Measurements from ENCODE around the gene CDKN2B.

CDKN2B gene

GRCh38 chr9:22052376-22052945 is 43.4 kb upstream of the CDKN2B start:
- no peak for TF ChIP-seq CTCF (conservative IDR thresholded peaks at IDR 0.05; ENCODE audit: low read depth, low read length)
- H3K4me3 ChIP-seq (ENCODE audit: low read length), result no peak overlapping the region
- peak; percentile 83 for DNase-seq (ENCODE audit: low read depth)

GRCh38 chr9:22050924-22051323 is 41.8 kb upstream of the CDKN2B start:
- no peak for TF ChIP-seq CTCF (conservative IDR thresholded peaks at IDR 0.05; ENCODE audit: low read depth, low read length)
- DNase-seq (ENCODE audit: low read depth), result no peak
- no peak overlapping the region for H3K4me3 ChIP-seq (ENCODE audit: low read length)

- TF ChIP-seq CTCF (conservative IDR thresholded peaks at IDR 0.05; ENCODE audit: low read depth, low read length), result no peak
- H3K4me3 ChIP-seq (ENCODE audit: low read length), result no peak overlapping the region
- no peak for DNase-seq (ENCODE audit: low read depth)
Measured at GRCh38 chr9:22049411-22049810, 40.3 kb upstream of the CDKN2B start.

- H3K4me3 ChIP-seq (ENCODE audit: low read length), result no peak overlapping the region
Measured at GRCh38 chr9:22047596-22047995, 38.5 kb upstream of the CDKN2B start.

GRCh38 chr9:22046243-22046885 is 37.3 kb upstream of the CDKN2B start:
- TF ChIP-seq CTCF (conservative IDR thresholded peaks at IDR 0.05; ENCODE audit: low read depth, low read length), result no peak
- H3K4me3 ChIP-seq (ENCODE audit: low read length), result no peak overlapping the region
- DNase-seq (ENCODE audit: low read depth), result no peak

More at GRCh38 chr9:22047596-22047995, 38.5 kb upstream of the CDKN2B start:
- no peak for TF ChIP-seq CTCF (conservative IDR thresholded peaks at IDR 0.05; ENCODE audit: low read depth, low read length)
- no peak for DNase-seq (ENCODE audit: low read depth)

- no peak for DNase-seq (ENCODE audit: low read depth)
- H3K4me3 ChIP-seq (ENCODE audit: low read length), result no peak overlapping the region
- TF ChIP-seq CTCF (conservative IDR thresholded peaks at IDR 0.05; ENCODE audit: low read depth, low read length), result no peak
Measured at GRCh38 chr9:22045423-22045822, 36.3 kb upstream of the CDKN2B start.

GRCh38 chr9:22044583-22044982 is 35.5 kb upstream of the CDKN2B start:
- no peak overlapping the region for H3K4me3 ChIP-seq (ENCODE audit: low read length)
- TF ChIP-seq CTCF (conservative IDR thresholded peaks at IDR 0.05; ENCODE audit: low read depth, low read length), result no peak
- DNase-seq (ENCODE audit: low read depth), result peak; percentile 54
